ENCODE data around the gene MFSD2A. TPM values are rescaled to one million over a fixed set of nuclear protein-coding genes. Genes with fewer than 3 reads are reported as not detected.

The MFSD2A gene
- total and polyA plus RNA-seq, 3 donors from 2014 or later: 122 to 201 (median 185) TPM

DNA sequence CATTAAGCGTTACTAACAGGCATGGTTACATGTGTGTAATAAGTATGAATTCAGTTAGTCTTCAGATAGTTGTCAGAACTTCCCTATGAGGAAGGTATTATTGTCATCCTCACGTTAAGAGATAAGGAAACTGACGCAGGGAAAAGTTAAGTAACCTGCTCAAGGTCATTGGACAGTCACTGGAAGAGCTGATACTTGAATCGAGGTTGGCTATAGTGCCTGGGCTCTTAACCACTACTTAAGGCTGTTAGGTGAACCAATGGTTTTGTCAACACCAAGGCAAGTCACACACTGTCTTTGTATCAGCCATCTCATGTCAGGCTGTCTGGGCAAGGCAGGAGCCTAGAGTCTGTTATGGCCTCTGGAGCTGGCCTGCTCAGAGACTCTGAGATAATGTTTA is 16.2 kb downstream of the MFSD2A start:
- Histone ChIP-seq H3K4me1 (no peaks in the 10 kb centered on the region), H3K27ac (no peak overlapping the region), H3K9me3 (no peaks in the 10 kb centered on the region), H3K36me3 (ENCODE audit: low read depth, missing control alignments) (no peaks in the 10 kb centered on the region), H3K27me3 (no peaks in the 10 kb centered on the region), H3K4me3 (no peak overlapping the region)
- DNase-seq: no peak
- 64 to 67% methylated on average over 4 of the region's 4 CpGs for WGBS, 2 donors
- intact Hi-C loops (cut with DNase I; ENCODE audit: low total_unique reads): loop anchor here (5.0 kb wide), 1 partner anchor 149 kb away; no protein-coding TSS in a partner anchor
- TF ChIP-seq CTCF (IDR thresholded peaks at IDR 0.05) (no peak), POLR2A (IDR thresholded peaks at IDR 0.05) (no peak)

GRCh38 chr1:39973503-39974135 is 18.7 kb downstream of the MFSD2A start:
- Histone ChIP-seq H3K27ac (no peak overlapping the region), H3K4me3 (no peak overlapping the region), H3K36me3 (ENCODE audit: low read depth, missing control alignments) (no peaks in the 10 kb centered on the region), H3K27me3 (no peaks in the 10 kb centered on the region), H3K9me3 (no peaks in the 10 kb centered on the region), H3K4me1 (no peaks in the 10 kb centered on the region)
- peak; percentile 90 for DNase-seq
- no peak for TF ChIP-seq POLR2A (IDR thresholded peaks at IDR 0.05)
- TF ChIP-seq CTCF (IDR thresholded peaks at IDR 0.05): peak; percentile 93 to 97 (median 95)
- WGBS, 2 donors: 14 to 24% methylated on average over 9 of the region's 9 CpGs
- intact Hi-C loops (cut with DNase I; ENCODE audit: low total_unique reads): loop anchor here (5.0 kb wide), 1 partner anchor 151 kb away; no protein-coding TSS in a partner anchor

DNA sequence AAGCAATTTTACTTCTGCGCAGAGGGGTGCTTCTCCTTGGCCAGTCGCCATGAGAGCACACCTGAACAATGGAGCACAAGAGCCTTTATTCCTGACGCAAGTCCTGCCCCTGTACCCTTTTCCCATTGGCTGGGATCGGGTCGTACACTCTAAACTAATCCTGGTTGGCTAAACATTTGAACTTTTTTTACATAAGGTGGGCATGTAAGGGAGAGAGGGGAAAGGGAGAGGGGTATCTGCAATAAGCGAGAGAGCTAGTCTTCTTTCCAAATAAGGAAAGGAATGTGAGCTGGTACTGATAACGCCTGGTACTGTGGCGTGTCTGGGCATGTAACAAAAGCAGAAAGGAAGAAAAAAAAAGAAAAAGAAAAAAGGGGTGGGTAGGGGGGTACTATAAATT is 21.8 kb downstream of the MFSD2A start:
- 69 to 79% methylated on average over 8 of the region's 8 CpGs for WGBS, 2 donors
- Histone ChIP-seq H3K27me3 (no peaks in the 10 kb centered on the region), H3K4me1 (no peaks in the 10 kb centered on the region), H3K4me3 (no peak overlapping the region), H3K9me3 (no peaks in the 10 kb centered on the region), H3K36me3 (ENCODE audit: low read depth, missing control alignments) (no peaks in the 10 kb centered on the region), H3K27ac (no peak overlapping the region)
- intact Hi-C loops (cut with DNase I; ENCODE audit: low total_unique reads): no loop called here
- TF ChIP-seq POLR2A (IDR thresholded peaks at IDR 0.05) (no peak), CTCF (IDR thresholded peaks at IDR 0.05) (no peak)
- no peak for DNase-seq

GRCh38 chr1:39977202-39977601 is 22.3 kb downstream of the MFSD2A start:
- TF ChIP-seq CTCF (IDR thresholded peaks at IDR 0.05) (no peak), POLR2A (IDR thresholded peaks at IDR 0.05) (no peak)
- no peak overlapping the region for H3K4me3 ChIP-seq
- WGBS, 2 donors: 80 to 100% methylated on average over 1 of the region's 1 CpG
- no peaks in the 10 kb centered on the region for H3K9me3 ChIP-seq
- DNase-seq: no peak
- no peaks in the 10 kb centered on the region for H3K36me3 ChIP-seq (ENCODE audit: low read depth, missing control alignments)
- H3K27me3 ChIP-seq: no peaks in the 10 kb centered on the region
- H3K27ac ChIP-seq: no peak overlapping the region
- H3K4me1 ChIP-seq: no peaks in the 10 kb centered on the region
- intact Hi-C loops (cut with DNase I; ENCODE audit: low total_unique reads): no loop called here

DNA sequence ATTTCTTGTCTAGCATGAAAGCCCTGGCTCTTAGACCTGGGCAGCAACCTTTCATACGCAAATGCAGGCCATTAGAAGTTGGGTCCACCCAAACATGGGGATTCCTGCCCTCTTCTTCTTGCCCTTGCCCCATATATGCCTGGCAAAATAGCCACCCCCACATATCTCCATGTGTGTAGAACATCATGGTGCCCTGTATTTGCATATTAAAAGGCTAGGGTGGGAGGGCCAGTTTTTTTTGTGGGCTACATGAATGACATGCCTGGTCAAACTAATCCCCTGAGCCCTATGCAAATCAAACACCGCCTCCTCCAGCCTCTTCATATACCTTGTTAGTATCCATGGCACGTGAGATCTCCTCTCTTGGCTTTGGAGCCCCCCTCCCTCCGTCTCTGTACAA is 24.7 kb downstream of the MFSD2A start:
- DNase-seq: no peak
- Histone ChIP-seq H3K27me3 (no peaks in the 10 kb centered on the region), H3K4me3 (no peak overlapping the region), H3K36me3 (ENCODE audit: low read depth, missing control alignments) (no peaks in the 10 kb centered on the region), H3K4me1 (no peaks in the 10 kb centered on the region), H3K27ac (no peak overlapping the region), H3K9me3 (no peaks in the 10 kb centered on the region)
- 90 to 95% methylated on average over 4 of the region's 4 CpGs for WGBS, 2 donors
- TF ChIP-seq POLR2A (IDR thresholded peaks at IDR 0.05) (no peak), CTCF (IDR thresholded peaks at IDR 0.05) (no peak)
- intact Hi-C loops (cut with DNase I; ENCODE audit: low total_unique reads): no loop called here

Measured in testis (tissue), 3 donors.